A549 (cell line): ENCODE results near the gene ZDHHC3.

Experiments
- BCL3 ChIP-seq: fragments of >200 bp; sonication (Bioruptor Twin); formaldehyde crosslinking; IDR thresholded peaks from 3 replicates; pipeline ENCODE4 v1.6.1; 2016
- CEBPB ChIP-seq, 2 experiments: fragments of >200 bp in 1 of 2; sonication (Bioruptor Twin) in 1 of 2; formaldehyde crosslinking in 1 of 2; IDR thresholded peaks; 2 replicates each; pipeline ENCODE4 v1.6.1; 2012 to 2016
- CTCF ChIP-seq: fragments of >200 bp; sonication (Bioruptor Twin); formaldehyde crosslinking; IDR thresholded peaks from 3 replicates; pipeline ENCODE4 v1.5.1; 2016
- EP300 ChIP-seq, 2 experiments: fragments of >200 bp; sonication (Bioruptor Twin); formaldehyde crosslinking; IDR thresholded peaks; 2 replicates in 1 of 2; 3 replicates in 1 of 2; pipeline ENCODE4 v1.6.1; 2016 to 2017
- KDM5A ChIP-seq: fragments of 200-600 bp; sonication (generic); IDR thresholded peaks from 2 replicates; pipeline ENCODE4 v1.6.1; 2016; ENCODE audit warnings: antibody characterized with exemption, mild to moderate bottlenecking
- MAZ ChIP-seq: fragments of 150-350 bp; IDR thresholded peaks from 2 replicates; pipeline ENCODE4 v1.6.1; 2014; ENCODE audit warnings: antibody characterized with exemption, low read depth, low read length, borderline replicate concordance
- MYC ChIP-seq: IDR thresholded peaks from 2 replicates; pipeline ENCODE4 v1.6.1; 2012; ENCODE audit warnings: mild to moderate bottlenecking, inconsistent platforms, low read length, improper control_type of control experiment, borderline replicate concordance
- POLR2A ChIP-seq: IDR thresholded peaks from 2 replicates; pipeline ENCODE4 v1.6.1; 2012; ENCODE audit warnings: mild to moderate bottlenecking, low read length
- RARB ChIP-seq: fragments of 250-450 bp; sonication (Bioruptor Pico); IDR thresholded peaks from 2 replicates; pipeline ENCODE4 v1.8.0; 2021; ENCODE audit warnings: mild to moderate bottlenecking, moderate library complexity
- TP53 ChIP-seq: fragments of 250-450 bp; sonication (Bioruptor Pico); IDR thresholded peaks from 2 replicates; pipeline ENCODE4 v1.5.0; 2021; ENCODE audit warnings: mild to moderate bottlenecking, moderate library complexity
- USF2 ChIP-seq: fragments of 450-650 bp; IDR thresholded peaks from 2 replicates; pipeline ENCODE4 v1.6.1; 2014; ENCODE audit warnings: antibody characterized with exemption
- TF ChIP-seq, protein P1 (sequence below): IDR thresholded peaks from 2 replicates; pipeline ENCODE4 v1.6.1; 2012

GRCh38 chr3:44963571-44964325, 12.2 kb downstream of the ZDHHC3 start:
- no peak for TF ChIP-seq RARB (CRISPR knock-in tag)
- TF ChIP-seq CTCF: no peak
- TF ChIP-seq POLR2A: no peak
- no peak for TF ChIP-seq KDM5A
- no peak for TF ChIP-seq BCL3
- TF ChIP-seq CEBPB (IDR thresholded peaks at IDR 0.05): no peak
- TF ChIP-seq MYC: no peak
- no peak for TF ChIP-seq EP300 (IDR thresholded peaks at IDR 0.05)
- TF ChIP-seq, protein P1, sequence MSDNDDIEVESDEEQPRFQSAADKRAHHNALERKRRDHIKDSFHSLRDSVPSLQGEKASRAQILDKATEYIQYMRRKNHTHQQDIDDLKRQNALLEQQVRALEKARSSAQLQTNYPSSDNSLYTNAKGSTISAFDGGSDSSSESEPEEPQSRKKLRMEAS: no peak
- no peak for TF ChIP-seq TP53 (CRISPR knock-in tag)
- no peak for TF ChIP-seq USF2
- no peak for TF ChIP-seq MAZ
